Suprapubic skin (tissue), 4 donors: Measurements from ENCODE around the gene MLEC. TPM values are rescaled to one million over a fixed set of nuclear protein-coding genes. Genes with fewer than 3 reads are reported as not detected.

Experiments used
- DNase-seq, 2 donors: peaks; one replicate each; pipeline ENCODE4 v3.0.0-alpha.2; 2019; ENCODE audit warnings: low spot score in 2 of 2
- H3K27ac ChIP-seq: fragments of 200-600 bp; sonication (generic); one replicate; pipeline ENCODE4 v1.5.1; 2019
- H3K27me3 ChIP-seq: fragments of 200-600 bp; sonication (generic); one replicate; pipeline ENCODE4 v1.5.1; 2019
- H3K36me3 ChIP-seq: fragments of 200-600 bp; sonication (generic); one replicate; pipeline ENCODE4 v1.5.1; 2019
- H3K4me1 ChIP-seq: fragments of 200-600 bp; sonication (generic); one replicate; pipeline ENCODE4 v1.5.1; 2019
- H3K4me3 ChIP-seq: fragments of 200-600 bp; sonication (generic); one replicate; pipeline ENCODE4 v1.5.1; 2019; ENCODE audit warnings: mild to moderate bottlenecking
- H3K9me3 ChIP-seq: fragments of 200-600 bp; sonication (generic); one replicate; pipeline ENCODE4 v1.5.1; 2019
- EP300 ChIP-seq: sonication (generic); formaldehyde crosslinking; IDR thresholded peaks from one replicate; pipeline ENCODE4 v1.6.1; 2017; ENCODE audit warnings: antibody characterized with exemption
- POLR2A ChIP-seq, 2 donors: fragments of 450-650 bp; IDR thresholded peaks; one replicate each; pipeline ENCODE4 v1.6.1; 2017; ENCODE audit warnings: antibody characterized with exemption in 2 of 2, mild to moderate bottlenecking in 2 of 2, moderate library complexity in 2 of 2
- POLR2AphosphoS5 ChIP-seq, 3 donors: sonication (generic); formaldehyde crosslinking; IDR thresholded peaks; one replicate each; pipeline ENCODE4 v1.6.1; 2017; ENCODE audit warnings: antibody characterized with exemption in 3 of 3
- WGBS: methylation state at CpG from one replicate; pipeline ENCODE4 v1.1.5; 2018; 5-methylcytosine and 5-hydroxymethylcytosine counted together
- total RNA-seq, 4 donors: library from RNA; depleted of rRNA; stranded (reverse); fragments of >200 nt; gene quantifications; one replicate each; pipeline ENCODE4 v1.1.0, GENCODE V29; 2016
- TF ChIP-seq, protein P1 (sequence below), 2 donors: fragments of 200-600 bp in 1 of 2; fragments of 450-650 bp in 1 of 2; sonication (generic) in 1 of 2; IDR thresholded peaks; one replicate each; pipeline ENCODE4 v1.5.1; 2016 to 2019; ENCODE audit warnings: antibody characterized with exemption in 2 of 2, mild to moderate bottlenecking in 1 of 2, moderate library complexity in 1 of 2

The MLEC gene
- total RNA-seq, 4 donors from 2014 or later, result 34.8 to 72.6 (median 60.4) TPM

DNA sequence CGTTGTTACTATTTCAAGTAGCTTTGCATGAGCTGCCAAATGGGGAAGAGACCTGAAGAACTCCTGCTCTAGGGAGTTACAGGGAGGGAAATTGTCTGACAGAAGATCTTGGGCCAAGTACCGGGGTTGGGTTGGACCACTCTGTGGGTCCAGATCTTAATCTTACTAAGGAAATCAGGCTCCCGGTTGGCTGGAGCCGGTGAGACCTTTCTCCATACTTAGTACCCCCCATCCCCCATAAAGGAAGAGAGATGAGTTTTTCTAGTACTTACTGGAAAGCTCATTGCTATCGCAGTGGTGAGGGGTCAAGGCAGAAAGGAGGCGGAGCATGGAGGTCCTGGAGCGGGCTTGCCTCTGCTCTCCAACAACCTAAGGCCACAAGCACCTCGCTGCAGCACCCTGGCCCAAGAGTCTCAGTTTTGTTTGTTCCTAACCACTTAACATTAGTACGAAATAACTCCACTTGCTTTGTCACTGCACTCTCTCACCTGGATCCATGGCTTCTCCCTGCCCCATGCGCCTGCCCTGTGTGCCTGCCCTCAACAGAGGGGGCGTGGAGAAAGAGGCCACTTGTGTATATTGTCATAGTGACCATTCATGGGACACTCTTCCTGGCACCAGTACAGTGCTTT, 16.5 kb downstream of the MLEC start:
- Histone ChIP-seq H3K36me3 (peaks cover 52% of the 10 kb centered on the region), H3K4me1 (no peaks in the 10 kb centered on the region), H3K4me3 (no peak overlapping the region), H3K27me3 (no peaks in the 10 kb centered on the region), H3K27ac (no peak overlapping the region), H3K9me3 (no peaks in the 10 kb centered on the region)
- TF ChIP-seq POLR2A (IDR thresholded peaks at IDR 0.05), result no peak
- TF ChIP-seq, protein P1, sequence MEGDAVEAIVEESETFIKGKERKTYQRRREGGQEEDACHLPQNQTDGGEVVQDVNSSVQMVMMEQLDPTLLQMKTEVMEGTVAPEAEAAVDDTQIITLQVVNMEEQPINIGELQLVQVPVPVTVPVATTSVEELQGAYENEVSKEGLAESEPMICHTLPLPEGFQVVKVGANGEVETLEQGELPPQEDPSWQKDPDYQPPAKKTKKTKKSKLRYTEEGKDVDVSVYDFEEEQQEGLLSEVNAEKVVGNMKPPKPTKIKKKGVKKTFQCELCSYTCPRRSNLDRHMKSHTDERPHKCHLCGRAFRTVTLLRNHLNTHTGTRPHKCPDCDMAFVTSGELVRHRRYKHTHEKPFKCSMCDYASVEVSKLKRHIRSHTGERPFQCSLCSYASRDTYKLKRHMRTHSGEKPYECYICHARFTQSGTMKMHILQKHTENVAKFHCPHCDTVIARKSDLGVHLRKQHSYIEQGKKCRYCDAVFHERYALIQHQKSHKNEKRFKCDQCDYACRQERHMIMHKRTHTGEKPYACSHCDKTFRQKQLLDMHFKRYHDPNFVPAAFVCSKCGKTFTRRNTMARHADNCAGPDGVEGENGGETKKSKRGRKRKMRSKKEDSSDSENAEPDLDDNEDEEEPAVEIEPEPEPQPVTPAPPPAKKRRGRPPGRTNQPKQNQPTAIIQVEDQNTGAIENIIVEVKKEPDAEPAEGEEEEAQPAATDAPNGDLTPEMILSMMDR (IDR thresholded peaks at IDR 0.05), result no peak
- TF ChIP-seq POLR2AphosphoS5 (IDR thresholded peaks at IDR 0.05), result no peak
- TF ChIP-seq EP300, result no peak
- WGBS, result 91% methylated on average over 10 of the region's 11 CpGs
- no peak for DNase-seq

DNA sequence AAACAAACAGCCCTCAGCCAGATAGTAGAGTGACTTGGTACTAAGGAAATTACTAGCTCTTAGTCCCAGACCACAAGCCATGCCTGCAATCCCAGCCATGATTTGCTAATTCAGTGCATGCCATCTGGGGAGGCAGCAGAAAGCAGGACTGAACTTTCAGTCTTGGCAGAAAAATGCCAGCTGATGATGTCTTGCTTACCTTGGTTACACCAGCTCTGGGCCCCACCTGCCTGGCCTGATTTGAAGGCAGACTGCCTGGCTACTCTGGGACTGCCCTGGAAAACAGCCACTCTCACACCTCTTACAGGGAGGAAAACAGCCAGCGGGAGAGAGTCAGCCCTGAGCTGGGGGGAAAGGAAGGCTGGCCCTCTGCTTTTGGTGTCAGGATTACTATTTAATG, 18.7 kb downstream of the MLEC start:
- 86% methylated on average over 1 of the region's 1 CpG for WGBS
- H3K27ac ChIP-seq, result no peak overlapping the region
- no peaks in the 10 kb centered on the region for H3K9me3 ChIP-seq
- H3K27me3 ChIP-seq, result no peaks in the 10 kb centered on the region
- no peak for TF ChIP-seq EP300
- no peak for TF ChIP-seq POLR2A (IDR thresholded peaks at IDR 0.05)
- TF ChIP-seq, protein P1 (IDR thresholded peaks at IDR 0.05), result no peak
- TF ChIP-seq POLR2AphosphoS5 (IDR thresholded peaks at IDR 0.05), result no peak
- DNase-seq, result no peak
- peaks cover 31% of the 10 kb centered on the region for H3K36me3 ChIP-seq
- peaks cover 5% of the 10 kb centered on the region for H3K4me1 ChIP-seq
- no peak overlapping the region for H3K4me3 ChIP-seq

DNA sequence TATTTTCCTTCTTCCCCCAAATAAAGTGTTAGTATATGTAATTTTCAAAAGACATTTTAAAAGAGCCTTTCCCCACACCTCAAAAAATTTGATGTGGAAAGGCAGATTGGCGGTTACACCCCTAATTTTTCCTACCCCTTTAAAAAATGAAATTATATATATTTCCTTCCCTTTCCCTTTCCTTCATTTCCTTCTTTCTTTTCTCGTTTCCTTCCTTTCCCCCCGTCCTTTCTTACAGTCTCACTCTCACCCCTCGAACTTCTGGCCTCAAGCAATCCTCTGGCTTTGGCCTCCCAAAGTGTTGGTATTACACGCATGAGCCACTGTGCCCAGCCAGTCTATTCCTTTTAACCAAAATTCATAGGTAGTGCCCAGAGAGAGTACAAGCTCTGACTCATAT, 19.1 kb downstream of the MLEC start:
- no peak for TF ChIP-seq POLR2AphosphoS5 (IDR thresholded peaks at IDR 0.05)
- TF ChIP-seq EP300, result no peak
- TF ChIP-seq, protein P1 (IDR thresholded peaks at IDR 0.05), result no peak
- no peak for TF ChIP-seq POLR2A (IDR thresholded peaks at IDR 0.05)
- no peak overlapping the region for H3K4me3 ChIP-seq
- no peak overlapping the region for H3K27ac ChIP-seq
- no peaks in the 10 kb centered on the region for H3K9me3 ChIP-seq
- no peak for DNase-seq
- no peaks in the 10 kb centered on the region for H3K27me3 ChIP-seq
- peaks cover 27% of the 10 kb centered on the region for H3K36me3 ChIP-seq
- WGBS, result 78% methylated on average over 5 of the region's 5 CpGs
- peaks cover 7% of the 10 kb centered on the region for H3K4me1 ChIP-seq

DNA sequence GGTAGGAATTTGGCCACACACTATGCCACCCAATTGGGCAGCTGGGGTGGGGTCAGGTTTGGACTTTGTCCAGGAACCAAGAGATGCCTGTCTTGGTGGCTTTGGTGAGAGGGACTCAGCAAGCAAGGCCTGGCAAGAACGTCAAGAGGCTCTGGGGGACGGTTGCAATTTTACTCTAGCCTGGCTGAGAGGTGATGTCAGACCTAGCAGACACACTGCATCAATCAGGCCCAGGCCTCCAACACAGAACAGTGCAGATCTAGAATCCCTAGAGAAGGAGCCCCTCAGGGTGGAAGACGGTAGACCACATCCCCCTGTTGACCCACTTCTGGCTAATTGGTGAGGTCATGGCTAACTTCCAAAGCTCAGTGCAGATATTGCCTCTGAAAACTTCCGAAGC, 21.7 kb downstream of the MLEC start:
- 73% methylated on average over 4 of the region's 4 CpGs for WGBS

More for the DNA sequence above, 21.7 kb downstream of the MLEC start:
- H3K36me3 ChIP-seq, result peaks cover 7% of the 10 kb centered on the region
- H3K27ac ChIP-seq, result no peak overlapping the region
- no peak for TF ChIP-seq POLR2A (IDR thresholded peaks at IDR 0.05)
- no peak for TF ChIP-seq POLR2AphosphoS5 (IDR thresholded peaks at IDR 0.05)
- TF ChIP-seq, protein P1 (IDR thresholded peaks at IDR 0.05), result no peak
- TF ChIP-seq EP300, result no peak
- DNase-seq, result no peak
- peaks cover 24% of the 10 kb centered on the region for H3K4me1 ChIP-seq
- H3K27me3 ChIP-seq, result no peaks in the 10 kb centered on the region
- no peaks in the 10 kb centered on the region for H3K9me3 ChIP-seq
- no peak overlapping the region for H3K4me3 ChIP-seq
